ENCODE measurements around the gene ZNF223. TPM values are rescaled to one million over a fixed set of nuclear protein-coding genes. Genes with fewer than 3 reads are reported as not detected.

Gene ZNF223
- total and polyA plus RNA-seq, 9 of the 15 experiments (the other 6 are each of a cell fraction or from before 2014, with no cell fraction given) = 0.21 to 1.8 (median 0.71) TPM

- TF ChIP-seq, protein P1, sequence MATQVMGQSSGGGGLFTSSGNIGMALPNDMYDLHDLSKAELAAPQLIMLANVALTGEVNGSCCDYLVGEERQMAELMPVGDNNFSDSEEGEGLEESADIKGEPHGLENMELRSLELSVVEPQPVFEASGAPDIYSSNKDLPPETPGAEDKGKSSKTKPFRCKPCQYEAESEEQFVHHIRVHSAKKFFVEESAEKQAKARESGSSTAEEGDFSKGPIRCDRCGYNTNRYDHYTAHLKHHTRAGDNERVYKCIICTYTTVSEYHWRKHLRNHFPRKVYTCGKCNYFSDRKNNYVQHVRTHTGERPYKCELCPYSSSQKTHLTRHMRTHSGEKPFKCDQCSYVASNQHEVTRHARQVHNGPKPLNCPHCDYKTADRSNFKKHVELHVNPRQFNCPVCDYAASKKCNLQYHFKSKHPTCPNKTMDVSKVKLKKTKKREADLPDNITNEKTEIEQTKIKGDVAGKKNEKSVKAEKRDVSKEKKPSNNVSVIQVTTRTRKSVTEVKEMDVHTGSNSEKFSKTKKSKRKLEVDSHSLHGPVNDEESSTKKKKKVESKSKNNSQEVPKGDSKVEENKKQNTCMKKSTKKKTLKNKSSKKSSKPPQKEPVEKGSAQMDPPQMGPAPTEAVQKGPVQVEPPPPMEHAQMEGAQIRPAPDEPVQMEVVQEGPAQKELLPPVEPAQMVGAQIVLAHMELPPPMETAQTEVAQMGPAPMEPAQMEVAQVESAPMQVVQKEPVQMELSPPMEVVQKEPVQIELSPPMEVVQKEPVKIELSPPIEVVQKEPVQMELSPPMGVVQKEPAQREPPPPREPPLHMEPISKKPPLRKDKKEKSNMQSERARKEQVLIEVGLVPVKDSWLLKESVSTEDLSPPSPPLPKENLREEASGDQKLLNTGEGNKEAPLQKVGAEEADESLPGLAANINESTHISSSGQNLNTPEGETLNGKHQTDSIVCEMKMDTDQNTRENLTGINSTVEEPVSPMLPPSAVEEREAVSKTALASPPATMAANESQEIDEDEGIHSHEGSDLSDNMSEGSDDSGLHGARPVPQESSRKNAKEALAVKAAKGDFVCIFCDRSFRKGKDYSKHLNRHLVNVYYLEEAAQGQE (IDR thresholded peaks at IDR 0.05; ENCODE audit: borderline replicate concordance) = no peak
- TF ChIP-seq, protein P1 (CRISPR knock-in tag; IDR thresholded peaks at IDR 0.05; ENCODE audit: low read depth) = no peak
- peak; percentile 96 for TF ChIP-seq CREM (IDR thresholded peaks at IDR 0.05; ENCODE audit: low read depth)
- TF ChIP-seq NR2C1 (IDR thresholded peaks at IDR 0.05) = peak; percentile 53; the same call in 1 of the 2 replicates
- peak; percentile 79 for TF ChIP-seq NR2C1 (tag; IDR thresholded peaks at IDR 0.05)
- TF ChIP-seq SNIP1 (IDR thresholded peaks at IDR 0.05; ENCODE audit: low read depth) = 0 out of 2 replicates have a peak, but pooled peaks have one; percentile 14
- TF ChIP-seq SNAPC5 (CRISPR knock-in tag; IDR thresholded peaks at IDR 0.05) = no peak
- TF ChIP-seq PTRF (tag; IDR thresholded peaks at IDR 0.05) = no peak
- TF ChIP-seq TBL1XR1 (IDR thresholded peaks at IDR 0.05; ENCODE audit: low read length in 2 of 2) = 0 out of 4 replicates have a peak, but pooled peaks of 1 of the 2 experiments have one; percentile 59
- peak; percentile 53 for TF ChIP-seq MAFG (tag; conservative IDR thresholded peaks at IDR 0.05)
- TF ChIP-seq, protein P2, sequence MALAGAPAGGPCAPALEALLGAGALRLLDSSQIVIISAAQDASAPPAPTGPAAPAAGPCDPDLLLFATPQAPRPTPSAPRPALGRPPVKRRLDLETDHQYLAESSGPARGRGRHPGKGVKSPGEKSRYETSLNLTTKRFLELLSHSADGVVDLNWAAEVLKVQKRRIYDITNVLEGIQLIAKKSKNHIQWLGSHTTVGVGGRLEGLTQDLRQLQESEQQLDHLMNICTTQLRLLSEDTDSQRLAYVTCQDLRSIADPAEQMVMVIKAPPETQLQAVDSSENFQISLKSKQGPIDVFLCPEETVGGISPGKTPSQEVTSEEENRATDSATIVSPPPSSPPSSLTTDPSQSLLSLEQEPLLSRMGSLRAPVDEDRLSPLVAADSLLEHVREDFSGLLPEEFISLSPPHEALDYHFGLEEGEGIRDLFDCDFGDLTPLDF (CRISPR knock-in tag; IDR thresholded peaks at IDR 0.05) = no peak
Observed at GRCh38 chr19:44025217-44025936, 26.5 kb upstream of the ZNF223 start, which contains the start of gene ZNF222 (continued).
